ENCODE data around the gene LHX2.

DNA sequence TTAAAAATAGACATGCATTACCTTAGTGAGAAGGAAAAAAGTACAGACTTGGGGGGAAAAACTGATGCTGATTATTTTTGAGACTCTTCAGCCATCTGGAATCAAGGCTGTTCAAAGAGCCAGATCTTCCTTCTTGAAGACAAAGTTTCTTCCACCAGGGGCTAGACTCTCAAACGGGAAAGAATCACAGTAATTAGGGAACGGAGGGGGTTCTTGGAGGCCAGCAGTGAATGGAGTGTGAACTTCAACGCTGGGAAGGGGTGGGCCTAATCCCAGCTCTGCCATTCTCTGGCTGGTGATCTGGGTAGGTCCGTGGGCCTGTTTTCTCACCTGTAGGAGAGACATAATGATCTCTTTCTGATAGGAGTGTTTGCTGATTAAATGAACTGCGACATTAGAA lies 21.1 kb upstream of the LHX2 start:
- TF ChIP-seq, protein P1, sequence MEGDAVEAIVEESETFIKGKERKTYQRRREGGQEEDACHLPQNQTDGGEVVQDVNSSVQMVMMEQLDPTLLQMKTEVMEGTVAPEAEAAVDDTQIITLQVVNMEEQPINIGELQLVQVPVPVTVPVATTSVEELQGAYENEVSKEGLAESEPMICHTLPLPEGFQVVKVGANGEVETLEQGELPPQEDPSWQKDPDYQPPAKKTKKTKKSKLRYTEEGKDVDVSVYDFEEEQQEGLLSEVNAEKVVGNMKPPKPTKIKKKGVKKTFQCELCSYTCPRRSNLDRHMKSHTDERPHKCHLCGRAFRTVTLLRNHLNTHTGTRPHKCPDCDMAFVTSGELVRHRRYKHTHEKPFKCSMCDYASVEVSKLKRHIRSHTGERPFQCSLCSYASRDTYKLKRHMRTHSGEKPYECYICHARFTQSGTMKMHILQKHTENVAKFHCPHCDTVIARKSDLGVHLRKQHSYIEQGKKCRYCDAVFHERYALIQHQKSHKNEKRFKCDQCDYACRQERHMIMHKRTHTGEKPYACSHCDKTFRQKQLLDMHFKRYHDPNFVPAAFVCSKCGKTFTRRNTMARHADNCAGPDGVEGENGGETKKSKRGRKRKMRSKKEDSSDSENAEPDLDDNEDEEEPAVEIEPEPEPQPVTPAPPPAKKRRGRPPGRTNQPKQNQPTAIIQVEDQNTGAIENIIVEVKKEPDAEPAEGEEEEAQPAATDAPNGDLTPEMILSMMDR (conservative IDR thresholded peaks at IDR 0.05; ENCODE audit: low read depth in 2 of 2), result 0 out of 4 replicates have a peak, but pooled peaks of 1 of the 2 experiments have one; percentile 11
- TF ChIP-seq, protein P2, sequence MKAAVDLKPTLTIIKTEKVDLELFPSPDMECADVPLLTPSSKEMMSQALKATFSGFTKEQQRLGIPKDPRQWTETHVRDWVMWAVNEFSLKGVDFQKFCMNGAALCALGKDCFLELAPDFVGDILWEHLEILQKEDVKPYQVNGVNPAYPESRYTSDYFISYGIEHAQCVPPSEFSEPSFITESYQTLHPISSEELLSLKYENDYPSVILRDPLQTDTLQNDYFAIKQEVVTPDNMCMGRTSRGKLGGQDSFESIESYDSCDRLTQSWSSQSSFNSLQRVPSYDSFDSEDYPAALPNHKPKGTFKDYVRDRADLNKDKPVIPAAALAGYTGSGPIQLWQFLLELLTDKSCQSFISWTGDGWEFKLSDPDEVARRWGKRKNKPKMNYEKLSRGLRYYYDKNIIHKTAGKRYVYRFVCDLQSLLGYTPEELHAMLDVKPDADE (IDR thresholded peaks at IDR 0.05), result no peak
- TF ChIP-seq JUNB (IDR thresholded peaks at IDR 0.05; ENCODE audit: unreplicated experiment) (no peak), STAT1 (IDR thresholded peaks at IDR 0.05; ENCODE audit: unreplicated experiment) (no peak)

Measured in GM23338 (cell line).